HG02840 (cell line): Measurements from ENCODE around the gene ARMC2.
"Not testable (repeated sequence)": the region's sequence is repeated elsewhere in the genome, so short reads cannot be mapped to it uniquely, and the experiment has no call there.

ENCODE experiments used
- ATAC-seq: cut with Tn5 transposase; IDR thresholded peaks from one replicate; pipeline ENCODE4 v1.9.1; 2021; ENCODE audit warnings: mild to moderate bottlenecking, moderate library complexity, moderate number of reproducible peaks; ENCODE audit not compliant: unreplicated experiment, low FRiP score

Gene ARMC2

DNA sequence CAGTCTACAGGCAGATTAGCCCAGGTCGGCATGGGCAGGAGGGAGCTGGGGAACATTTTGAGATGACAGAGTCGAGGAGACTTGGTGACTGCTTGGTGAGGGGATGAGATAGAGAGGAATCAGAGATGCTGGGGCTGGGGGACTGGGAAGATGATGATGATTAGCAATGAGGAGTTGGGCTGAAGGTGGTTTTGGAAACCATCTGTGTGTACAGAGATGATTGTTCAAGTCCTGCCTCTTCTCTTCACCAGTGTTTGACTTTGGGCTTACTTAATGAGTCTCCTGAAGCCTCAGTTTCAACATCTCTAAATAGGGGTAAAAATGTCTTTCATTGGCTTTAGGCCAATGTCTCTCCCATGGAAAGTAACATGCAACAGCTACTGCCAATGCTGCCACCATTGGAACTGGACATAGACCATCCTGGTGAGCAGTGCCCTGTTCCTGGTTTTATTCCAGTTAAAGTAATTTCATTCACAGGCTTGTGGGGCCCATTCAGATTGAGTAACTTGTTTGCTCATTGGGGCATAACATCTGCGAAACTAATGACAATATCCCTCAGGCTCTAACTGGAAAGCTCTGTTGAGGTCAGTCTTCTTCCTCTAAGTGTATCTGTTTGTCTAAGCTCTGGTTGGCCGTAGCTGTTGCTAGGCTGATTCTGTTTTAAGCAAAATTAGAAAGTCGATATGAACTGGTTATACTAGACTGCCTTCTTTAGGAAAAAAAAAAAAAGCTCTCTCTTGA lies 99.1 kb downstream of the ARMC2 start:
- ATAC-seq: no peak

DNA sequence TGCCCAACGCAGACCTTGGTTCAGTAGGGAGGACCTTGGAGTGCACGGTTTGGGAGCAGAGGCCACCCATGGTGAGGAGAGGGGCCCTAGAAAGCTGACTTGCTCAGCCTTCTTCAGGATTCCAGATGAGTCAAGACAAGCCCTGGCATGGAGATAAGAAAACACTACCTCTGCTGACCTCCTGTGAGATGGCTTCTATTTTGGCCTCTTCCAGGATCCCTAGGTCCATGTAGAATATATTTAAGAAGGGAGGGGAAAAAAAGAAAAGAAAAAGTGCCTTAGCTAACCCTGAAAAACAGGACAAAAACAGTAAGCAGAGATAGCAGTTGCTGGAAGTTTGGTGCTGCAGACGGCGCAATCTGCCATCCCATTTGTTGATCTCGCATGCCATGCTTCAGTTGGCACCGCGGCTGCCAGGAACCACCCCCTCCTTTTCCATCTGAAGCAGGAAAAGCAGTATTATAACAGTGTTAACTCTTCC lies 100.0 kb downstream of the ARMC2 start:
- no peak for ATAC-seq

DNA sequence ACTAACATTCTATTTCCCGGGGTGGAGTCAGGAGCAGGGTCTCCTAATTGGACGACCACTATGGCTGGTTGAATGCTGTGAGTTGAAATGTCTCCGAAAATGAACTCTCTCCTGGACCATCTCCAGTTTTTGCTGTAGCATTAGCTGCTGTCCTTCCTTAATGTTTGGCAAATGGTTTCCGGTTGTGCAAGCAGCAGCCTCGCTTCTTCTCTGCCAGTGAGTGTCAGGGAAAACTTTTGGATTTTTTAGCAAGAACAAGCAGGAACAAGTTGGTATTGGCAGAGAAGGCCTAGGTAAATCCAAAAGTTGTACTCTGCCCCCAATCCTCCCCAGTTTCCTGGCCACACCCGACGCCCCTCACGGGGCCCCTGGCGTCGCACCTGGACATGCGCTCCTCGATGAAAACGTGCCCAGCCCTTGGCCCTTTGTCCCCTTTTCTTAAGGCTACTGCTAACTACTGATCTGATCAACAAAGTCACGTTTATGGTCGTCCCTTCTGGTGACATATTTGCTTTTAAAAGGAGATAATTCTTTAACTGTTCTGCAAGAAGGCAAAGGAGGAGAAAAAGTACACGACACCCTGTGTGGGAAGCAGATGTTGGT lies 103.2 kb downstream of the ARMC2 start:
- no peak for ATAC-seq

- no peak for ATAC-seq
Measured at GRCh38 chr6:108952776-108953486, 104.7 kb downstream of the ARMC2 start.

DNA sequence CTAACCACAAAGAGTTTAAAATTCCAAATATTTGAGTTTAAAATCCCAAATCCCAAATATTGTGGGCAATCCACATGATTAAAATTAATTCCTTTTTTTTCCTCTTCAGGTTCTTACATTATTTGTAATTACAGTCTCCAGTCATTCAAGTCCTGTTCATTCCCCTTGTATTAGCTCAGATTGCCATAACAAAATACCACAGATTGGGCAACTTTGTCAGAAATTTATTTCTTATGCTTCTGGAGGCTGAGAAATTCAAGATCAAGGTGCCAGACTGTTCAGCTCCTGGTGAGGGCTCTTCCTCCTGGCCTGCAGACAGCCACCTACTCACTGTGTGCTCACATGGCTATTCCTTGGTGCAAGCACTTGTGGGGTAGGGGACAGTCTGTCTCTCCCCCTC lies 105.5 kb downstream of the ARMC2 start:
- ATAC-seq: no peak

DNA sequence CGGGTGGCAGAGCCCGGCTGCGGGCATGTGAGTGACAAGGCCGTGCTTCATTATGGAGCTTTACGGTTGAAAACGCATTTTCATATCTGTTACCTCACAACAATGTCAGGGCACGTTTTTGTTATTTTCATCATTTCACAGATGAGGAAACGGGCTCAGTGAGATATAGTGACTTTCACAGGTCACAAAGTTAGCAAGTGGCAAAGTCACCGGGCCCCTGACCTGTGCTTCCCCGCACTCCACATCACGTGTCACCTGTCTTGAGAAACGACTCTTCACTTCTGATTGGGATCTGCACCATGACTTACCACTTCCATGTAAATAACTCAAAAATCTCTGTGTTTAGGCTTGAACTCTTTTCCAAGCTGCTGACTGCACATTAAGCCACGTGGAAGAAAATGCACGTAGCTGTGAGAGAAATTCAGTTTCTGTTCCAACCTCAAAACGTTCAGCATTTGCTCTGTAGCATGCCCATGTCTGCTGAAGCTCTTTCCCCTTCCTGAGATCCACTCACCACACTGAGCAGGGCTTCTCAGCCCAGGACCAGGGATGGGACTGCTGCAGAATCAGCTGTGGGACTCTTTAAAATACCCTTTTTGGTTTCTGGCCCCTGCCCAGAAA lies 107.2 kb downstream of the ARMC2 start:
- ATAC-seq: no peak

DNA sequence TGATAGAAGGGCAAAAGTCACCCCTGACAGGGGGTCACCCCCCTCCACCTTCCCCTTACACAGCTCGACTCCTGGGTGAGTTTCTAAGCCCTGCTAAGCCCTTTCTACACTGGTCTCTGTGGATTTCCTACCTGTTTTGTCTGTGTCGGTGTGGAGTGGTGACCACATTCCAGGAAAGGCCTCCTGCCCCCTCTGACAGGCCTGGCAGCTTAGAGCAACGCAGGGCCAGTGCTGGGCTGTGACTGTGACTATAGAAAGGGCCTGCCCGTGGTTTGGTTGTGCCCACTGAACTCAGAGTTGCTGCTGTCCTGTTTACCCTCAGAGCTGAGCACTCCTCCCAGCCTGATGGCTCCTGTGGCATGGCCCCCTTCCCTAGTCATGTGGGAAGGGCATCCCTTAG lies 109.0 kb downstream of the ARMC2 start:
- ATAC-seq: no peak

GRCh38 chr6:108958900-108959770 lies 110.9 kb downstream of the ARMC2 start:
- ATAC-seq: no peak

DNA sequence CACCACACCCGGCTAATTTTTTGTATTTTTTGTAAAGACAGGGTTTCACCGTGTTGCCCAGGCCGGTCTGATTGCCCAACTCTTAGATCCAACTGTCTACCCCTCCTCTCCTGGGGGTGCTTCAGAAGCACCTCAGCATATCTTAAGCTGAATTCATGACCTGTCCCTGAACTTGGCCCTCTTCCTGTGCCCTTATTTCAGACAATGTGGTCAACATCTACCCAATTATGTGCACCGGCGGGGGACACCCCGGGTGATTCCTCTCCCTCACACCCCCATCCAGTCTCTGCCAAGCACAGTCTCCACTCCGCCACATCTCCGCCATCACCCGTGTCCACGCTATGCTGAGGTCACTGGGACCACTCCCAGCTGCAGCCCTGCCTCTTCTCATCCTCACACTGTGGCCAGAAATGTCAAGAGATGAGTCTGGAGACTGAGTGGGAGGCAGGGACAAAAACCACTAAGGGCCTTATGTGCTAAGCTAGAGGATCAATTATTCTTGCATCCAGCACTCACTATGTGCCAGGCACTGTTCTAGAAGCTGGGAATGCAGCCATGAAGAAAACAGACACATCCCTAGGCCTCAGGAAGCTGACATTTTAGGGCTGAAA lies 111.9 kb downstream of the ARMC2 start:
- no peak for ATAC-seq

- ATAC-seq: no peak
Measured at GRCh38 chr6:108960601-108961000, 112.4 kb downstream of the ARMC2 start.

GRCh38 chr6:108961077-108961476 lies 112.9 kb downstream of the ARMC2 start:
- no peak for ATAC-seq

- no peak for ATAC-seq
Measured at GRCh38 chr6:108961985-108962384, 113.8 kb downstream of the ARMC2 start.

GRCh38 chr6:108966251-108966650 lies 118.0 kb downstream of the ARMC2 start:
- ATAC-seq: no peak

GRCh38 chr6:108966855-108967755 lies 118.9 kb downstream of the ARMC2 start:
- ATAC-seq: no peak

DNA sequence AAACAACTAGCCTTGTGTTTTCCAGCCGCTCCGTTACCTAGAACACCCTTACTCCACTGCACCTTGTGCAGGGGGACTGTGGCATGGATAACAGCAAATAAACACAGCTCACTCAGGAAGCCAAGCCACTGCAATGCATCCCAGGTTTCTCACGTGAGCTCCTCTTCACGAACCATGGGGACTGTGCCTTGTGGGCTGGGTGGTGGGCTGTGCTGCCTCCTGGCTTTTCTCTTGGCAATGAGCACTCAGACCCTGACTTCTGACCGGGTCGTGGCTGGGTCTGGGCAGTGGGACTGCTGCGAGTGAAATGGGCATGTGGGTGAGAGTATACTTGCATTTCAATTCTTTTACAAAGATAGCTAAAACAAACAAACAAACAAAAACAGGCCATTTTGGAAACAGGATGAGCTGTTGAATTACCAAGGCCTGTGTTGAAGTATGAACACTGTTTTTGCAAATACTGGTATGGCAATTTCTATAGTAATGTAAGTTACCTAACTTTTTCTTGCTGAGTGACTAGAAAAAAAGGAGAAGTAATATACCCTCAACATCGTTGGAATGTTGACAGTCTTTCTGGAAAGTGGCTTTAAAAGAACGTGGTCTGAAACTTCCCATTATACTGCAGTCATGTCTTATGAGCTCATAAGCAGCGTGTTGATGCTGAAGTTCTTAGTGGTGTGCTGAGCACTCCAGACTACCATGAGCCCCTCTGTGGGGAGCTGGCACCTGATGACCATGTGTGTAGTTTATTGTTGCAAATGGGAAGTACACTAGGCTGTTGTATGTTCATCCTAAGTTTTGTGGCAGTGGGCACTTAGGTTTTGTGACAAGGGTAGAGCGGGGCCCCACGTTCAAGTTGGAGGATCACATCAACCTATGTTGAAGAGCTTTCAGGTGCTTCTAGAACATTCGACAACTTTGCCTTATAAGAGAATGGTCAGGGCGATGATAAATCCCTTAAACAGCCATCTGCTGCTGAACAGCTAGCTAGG lies 120.4 kb downstream of the ARMC2 start:
- no peak for ATAC-seq

- no peak for ATAC-seq
Measured at GRCh38 chr6:108969776-108970175, 121.6 kb downstream of the ARMC2 start.

GRCh38 chr6:108974201-108974600 lies 126.0 kb downstream of the ARMC2 start:
- ATAC-seq: no peak

DNA sequence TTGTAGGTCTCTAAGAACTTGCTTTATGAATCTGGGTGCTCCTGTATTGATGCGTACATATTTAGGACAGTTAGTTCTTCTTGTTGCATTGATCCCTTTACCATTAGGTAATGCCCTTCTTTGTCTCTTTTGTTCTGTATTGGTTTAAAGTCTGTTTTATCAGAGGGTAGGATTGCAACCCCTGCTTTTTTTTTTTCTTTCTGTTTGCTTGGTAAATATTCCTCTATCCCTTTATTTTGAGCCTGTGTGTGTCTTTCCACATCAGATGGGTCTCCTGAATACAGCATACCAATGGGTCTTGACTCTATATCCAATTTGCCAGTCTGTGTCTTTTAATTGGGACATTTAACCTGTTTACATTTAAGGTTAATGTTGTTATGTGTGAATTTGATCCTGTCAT lies 130.4 kb downstream of the ARMC2 start:
- not testable (repeated sequence) for ATAC-seq
